NCI-H1436 treated with DMSO at 0.1 percent for 48 hours (cell line): ENCODE results near the gene GOPC.

Source experiments
- DNase-seq: peaks from one replicate; lab custom pipeline; 2025; lab: John Stamatoyannopoulos, UW

The GOPC gene

DNA sequence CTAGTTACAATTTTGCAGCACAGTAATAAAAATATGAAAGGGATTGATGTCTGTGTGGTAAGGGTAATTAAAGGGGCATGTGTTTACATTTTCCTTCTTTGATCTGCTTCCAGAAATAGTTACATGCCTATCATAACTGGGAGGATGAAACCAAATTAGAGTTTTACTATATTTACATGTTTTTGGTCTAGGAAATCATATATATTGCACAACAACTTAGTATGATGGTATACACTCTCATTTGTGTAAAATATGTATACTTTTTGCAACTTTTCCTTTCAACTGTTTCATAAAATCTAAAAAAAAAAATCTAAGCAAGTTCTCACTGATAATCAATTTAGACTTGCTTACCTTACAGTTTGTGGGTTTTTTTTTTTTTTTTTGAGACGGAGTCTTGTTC is 87.7 kb downstream of the GOPC start:
- no peak for DNase-seq

DNA sequence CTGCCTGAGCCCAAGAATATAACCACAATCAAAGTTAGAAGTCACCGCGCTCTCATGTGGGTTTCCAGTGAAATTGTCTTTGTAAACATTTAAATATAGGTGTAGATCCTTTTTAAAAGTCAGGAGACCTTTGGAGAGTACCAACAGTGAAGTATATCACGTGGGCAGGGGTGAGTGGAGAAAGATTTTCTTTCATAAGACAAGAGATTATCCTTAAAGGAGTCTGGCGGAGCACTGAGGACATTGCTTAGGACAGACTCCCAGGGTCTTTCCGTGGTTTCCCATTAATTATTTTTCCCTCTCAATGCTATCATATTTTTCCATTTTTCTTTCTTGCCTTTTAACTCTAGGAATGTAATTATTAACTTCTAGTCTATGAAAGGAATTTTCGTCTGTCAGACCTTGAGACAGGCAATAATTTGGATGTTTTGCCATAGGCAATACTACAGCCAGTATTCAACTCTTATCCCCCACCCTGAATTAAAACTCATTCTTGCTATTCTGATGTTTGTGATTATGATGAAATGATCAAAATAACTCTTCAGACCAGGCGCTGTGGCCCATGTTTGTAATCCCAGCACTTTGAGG is 88.4 kb downstream of the GOPC start:
- no peak for DNase-seq

DNA sequence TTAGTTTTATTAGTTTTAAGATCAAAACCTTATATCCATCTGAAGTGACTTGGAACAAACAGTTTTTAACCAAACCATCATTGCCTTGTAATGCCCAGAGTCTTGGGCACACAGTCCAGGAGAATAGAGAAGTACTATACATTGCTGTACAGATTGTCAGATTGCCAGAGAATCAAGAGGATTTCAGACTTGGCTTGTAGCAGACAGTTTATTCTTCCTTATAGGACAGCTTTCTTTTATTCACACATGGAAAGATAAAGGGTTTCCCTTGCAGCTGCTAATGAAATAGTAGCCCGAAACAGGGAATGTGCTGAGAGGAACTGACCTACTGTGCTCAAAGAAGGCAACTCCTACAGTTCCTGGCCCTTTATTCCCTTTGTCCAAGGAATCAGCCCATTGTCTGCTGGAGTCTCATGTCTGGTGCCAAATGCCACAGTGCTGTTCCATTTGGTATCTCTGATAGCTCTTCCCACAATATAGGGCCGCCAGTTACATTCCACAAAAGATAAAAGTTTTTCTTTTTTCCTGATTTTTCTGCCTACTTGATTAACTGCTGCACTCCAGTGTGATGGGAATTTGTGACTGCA is 89.2 kb downstream of the GOPC start:
- DNase-seq, result no peak

DNA sequence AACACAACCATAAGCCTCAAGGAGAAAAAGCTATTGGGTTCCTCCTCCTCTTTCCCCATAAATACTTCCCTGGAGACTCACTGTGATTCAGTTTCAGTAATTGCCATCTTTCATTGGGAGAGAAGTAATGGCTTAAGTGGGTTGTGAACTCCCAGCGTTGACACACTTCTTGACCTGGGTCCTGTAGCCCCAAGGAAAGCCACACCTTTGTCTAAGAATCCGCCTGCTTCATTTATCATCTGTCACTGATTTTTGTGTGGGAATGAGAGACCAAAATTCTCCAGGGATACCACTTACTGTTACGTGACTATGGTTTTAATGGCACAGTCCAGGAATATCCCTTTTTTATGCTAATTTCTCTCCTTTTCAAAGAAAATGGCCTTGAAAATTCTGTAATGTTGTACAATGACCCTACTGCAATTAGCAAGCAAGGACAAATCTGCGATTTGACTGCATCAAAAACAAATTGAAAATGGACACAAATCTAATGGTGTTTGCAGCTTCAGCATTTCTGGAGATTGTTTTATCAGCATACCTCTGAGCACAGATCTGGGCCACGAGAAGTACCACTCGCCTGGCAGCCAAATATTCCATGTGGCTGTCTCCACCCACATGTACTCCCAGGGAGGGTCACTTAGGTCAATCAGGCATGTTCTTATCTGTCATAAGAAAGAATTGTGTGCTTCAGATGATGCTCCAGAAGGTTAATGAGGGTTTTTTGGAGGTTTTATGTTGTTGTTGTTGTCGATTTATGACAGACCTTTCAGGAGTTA is 90.1 kb downstream of the GOPC start:
- DNase-seq, result no peak
